HCT116 (cell line): Measurements from ENCODE around the gene SIGLECL1.

Experiments used
- EZH2 ChIP-seq: fragments of 200-600 bp; sonication (generic); IDR thresholded peaks from 2 replicates; pipeline ENCODE4 v1.6.1; 2017; ENCODE audit warnings: antibody characterized with exemption, mixed run types
- EZH2phosphoT487 ChIP-seq: fragments of 200-600 bp; IDR thresholded peaks from 2 replicates; pipeline ENCODE4 v1.6.1; 2018; ENCODE audit warnings: antibody characterized with exemption, borderline replicate concordance
- FOSL1 ChIP-seq: IDR thresholded peaks from 2 replicates; pipeline ENCODE4 v1.6.1; 2012; ENCODE audit warnings: low read depth
- POLR2A ChIP-seq: IDR thresholded peaks from 2 replicates; pipeline ENCODE4 v1.7.0; 2011; ENCODE audit warnings: borderline replicate concordance; ENCODE audit not compliant: insufficient read depth, insufficient read length; ENCODE audit errors: extremely low read depth
- POLR2AphosphoS5 ChIP-seq: IDR thresholded peaks from 2 replicates; pipeline ENCODE4 v1.6.1; 2011; ENCODE audit warnings: mild to moderate bottlenecking, low read depth, low read length, moderate library complexity
- TF ChIP-seq, protein P1 (sequence below), 3 experiments: fragments of 200-600 bp in 1 of 3; sonication (generic) in 1 of 3; IDR thresholded peaks in 2 of 3; conservative IDR thresholded peaks in 1 of 3; 2 replicates each; pipeline ENCODE4 v1.5.1; 2012 to 2017; ENCODE audit warnings: low read depth in 2 of 3, low read length in 2 of 3, antibody characterized with exemption in 1 of 3, borderline replicate concordance in 1 of 3, control low read depth in 1 of 3, mild to moderate bottlenecking in 1 of 3, mixed read lengths in 1 of 3, mixed run types in 1 of 3, moderate library complexity in 1 of 3; ENCODE audit not compliant: insufficient read depth in 1 of 3
- TF ChIP-seq, protein P2 (sequence below): IDR thresholded peaks from 2 replicates; pipeline ENCODE4 v1.6.1; 2011; ENCODE audit warnings: mild to moderate bottlenecking, low read length, moderate library complexity; ENCODE audit not compliant: insufficient replicate concordance; ENCODE audit errors: extremely low read depth

DNA sequence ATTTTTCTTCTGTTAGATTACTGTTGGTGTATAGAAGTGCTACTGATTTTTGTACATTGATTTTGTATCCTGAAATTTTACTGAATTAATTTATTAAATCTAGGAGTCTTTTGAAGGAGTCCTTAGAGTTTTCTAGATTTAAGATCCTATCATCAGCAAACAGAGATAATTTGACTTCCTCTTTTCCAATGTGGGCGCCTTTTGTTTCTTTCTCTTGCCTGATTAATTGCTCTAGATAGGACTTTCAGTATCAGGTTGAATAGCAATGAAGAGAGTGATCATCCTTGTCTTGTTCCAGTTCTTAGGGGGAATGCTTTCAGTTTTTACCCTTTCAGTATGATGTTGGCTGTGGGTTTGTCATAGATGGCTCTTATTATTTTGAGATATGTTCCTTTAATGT, 31.6 kb upstream of the SIGLECL1 start:
- TF ChIP-seq POLR2AphosphoS5, result no peak
- TF ChIP-seq EZH2, result no peak
- TF ChIP-seq POLR2A, result no peak
- TF ChIP-seq, protein P1, sequence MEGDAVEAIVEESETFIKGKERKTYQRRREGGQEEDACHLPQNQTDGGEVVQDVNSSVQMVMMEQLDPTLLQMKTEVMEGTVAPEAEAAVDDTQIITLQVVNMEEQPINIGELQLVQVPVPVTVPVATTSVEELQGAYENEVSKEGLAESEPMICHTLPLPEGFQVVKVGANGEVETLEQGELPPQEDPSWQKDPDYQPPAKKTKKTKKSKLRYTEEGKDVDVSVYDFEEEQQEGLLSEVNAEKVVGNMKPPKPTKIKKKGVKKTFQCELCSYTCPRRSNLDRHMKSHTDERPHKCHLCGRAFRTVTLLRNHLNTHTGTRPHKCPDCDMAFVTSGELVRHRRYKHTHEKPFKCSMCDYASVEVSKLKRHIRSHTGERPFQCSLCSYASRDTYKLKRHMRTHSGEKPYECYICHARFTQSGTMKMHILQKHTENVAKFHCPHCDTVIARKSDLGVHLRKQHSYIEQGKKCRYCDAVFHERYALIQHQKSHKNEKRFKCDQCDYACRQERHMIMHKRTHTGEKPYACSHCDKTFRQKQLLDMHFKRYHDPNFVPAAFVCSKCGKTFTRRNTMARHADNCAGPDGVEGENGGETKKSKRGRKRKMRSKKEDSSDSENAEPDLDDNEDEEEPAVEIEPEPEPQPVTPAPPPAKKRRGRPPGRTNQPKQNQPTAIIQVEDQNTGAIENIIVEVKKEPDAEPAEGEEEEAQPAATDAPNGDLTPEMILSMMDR (IDR thresholded peaks at IDR 0.05 in 2 of 3, conservative IDR thresholded peaks at IDR 0.05 in 1 of 3; ENCODE audit: borderline replicate concordance in 1 of 3, insufficient read depth in 1 of 3, low read depth in 2 of 3, low read length in 2 of 3), result no peak
- TF ChIP-seq, protein P2, sequence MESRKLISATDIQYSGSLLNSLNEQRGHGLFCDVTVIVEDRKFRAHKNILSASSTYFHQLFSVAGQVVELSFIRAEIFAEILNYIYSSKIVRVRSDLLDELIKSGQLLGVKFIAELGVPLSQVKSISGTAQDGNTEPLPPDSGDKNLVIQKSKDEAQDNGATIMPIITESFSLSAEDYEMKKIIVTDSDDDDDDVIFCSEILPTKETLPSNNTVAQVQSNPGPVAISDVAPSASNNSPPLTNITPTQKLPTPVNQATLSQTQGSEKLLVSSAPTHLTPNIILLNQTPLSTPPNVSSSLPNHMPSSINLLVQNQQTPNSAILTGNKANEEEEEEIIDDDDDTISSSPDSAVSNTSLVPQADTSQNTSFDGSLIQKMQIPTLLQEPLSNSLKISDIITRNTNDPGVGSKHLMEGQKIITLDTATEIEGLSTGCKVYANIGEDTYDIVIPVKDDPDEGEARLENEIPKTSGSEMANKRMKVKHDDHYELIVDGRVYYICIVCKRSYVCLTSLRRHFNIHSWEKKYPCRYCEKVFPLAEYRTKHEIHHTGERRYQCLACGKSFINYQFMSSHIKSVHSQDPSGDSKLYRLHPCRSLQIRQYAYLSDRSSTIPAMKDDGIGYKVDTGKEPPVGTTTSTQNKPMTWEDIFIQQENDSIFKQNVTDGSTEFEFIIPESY, result no peak
- no peak for TF ChIP-seq EZH2phosphoT487
- TF ChIP-seq FOSL1, result no peak
